ENCODE measurements around the gene BNC2.

BNC2 gene

DNA sequence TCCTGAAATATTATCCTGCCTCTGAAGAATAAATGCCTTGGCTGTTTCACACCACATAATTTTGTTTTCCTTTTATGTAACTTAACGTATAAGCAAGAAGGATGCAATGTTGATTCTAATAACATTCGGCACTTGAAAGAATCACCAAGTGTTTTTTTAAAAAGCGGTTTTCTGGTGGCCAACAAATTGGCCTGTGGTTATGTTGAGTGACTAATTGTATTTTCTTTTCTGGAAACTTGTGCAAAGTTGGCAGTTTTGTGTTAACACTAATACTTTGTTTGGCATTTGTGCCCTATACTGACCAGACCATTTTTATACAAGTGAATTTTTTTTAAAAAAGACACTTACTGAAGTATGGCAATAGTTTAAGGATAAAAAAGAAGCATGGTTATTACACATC lies 452.7 kb downstream of the BNC2 start:
- Histone ChIP-seq H3K27ac (ENCODE audit: low read depth, low read length) (no peak overlapping the region), H3K18ac (ENCODE audit: low read length) (no peak overlapping the region), H3K79me1 (ENCODE audit: low read length) (no peaks in the 10 kb centered on the region), H3K27me3 (ENCODE audit: insufficient read depth, low read length, poor library complexity) (no peaks in the 10 kb centered on the region), H4K5ac (ENCODE audit: low read length) (no peak overlapping the region), H3K79me2 (ENCODE audit: control insufficient read depth, insufficient read depth, low read length) (no peaks in the 10 kb centered on the region), H3K4me3 (ENCODE audit: low read length) (no peak overlapping the region), H3K56ac (ENCODE audit: low read length) (no peak overlapping the region), H3K4me2 (ENCODE audit: low read length) (no peak overlapping the region), H3K36me3 (ENCODE audit: control insufficient read depth, insufficient read depth, low read length) (no peaks in the 10 kb centered on the region), H4K8ac (ENCODE audit: low read depth, low read length) (no peak overlapping the region), H2BK5ac (ENCODE audit: low read length) (no peak overlapping the region), H3K4me1 (ENCODE audit: control insufficient read depth, low read depth, low read length) (no peaks in the 10 kb centered on the region), H3K4ac (ENCODE audit: low read depth, low read length) (no peak overlapping the region), H2AK5ac (ENCODE audit: low read length) (no peak overlapping the region), H3K9ac (ENCODE audit: low read length) (no peak overlapping the region), H2BK15ac (replicated peaks; ENCODE audit: low read depth) (no peak overlapping the region), H2BK120ac (ENCODE audit: low read depth, low read length) (no peak overlapping the region), H3K23ac (ENCODE audit: low read length) (no peak overlapping the region)
- WGBS (ENCODE audit: extremely low coverage, insufficient coverage, low lambda C conversion rate): no CpG with 5 or more reads among the region's 3 CpGs
- DNase-seq: no peak

DNA sequence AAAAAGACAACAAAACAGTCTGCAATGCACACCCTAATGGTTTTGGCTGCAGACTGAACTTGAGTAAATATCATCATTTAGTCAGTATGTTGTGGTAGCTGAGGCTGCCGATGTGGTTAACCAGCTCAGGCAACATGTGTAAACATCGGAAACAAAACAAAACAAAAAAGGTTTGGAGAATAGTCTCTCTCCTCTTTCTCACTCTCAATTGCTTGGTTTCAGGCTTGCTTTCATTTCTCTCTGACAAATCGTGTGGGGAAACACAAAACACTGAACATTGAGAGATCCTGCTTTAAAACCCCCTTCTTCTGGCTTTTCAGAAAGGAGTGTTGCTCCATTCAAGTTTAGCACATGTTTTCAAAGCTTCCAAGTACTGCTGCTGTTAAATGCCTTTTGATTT lies 453.3 kb downstream of the BNC2 start:
- Histone ChIP-seq H3K27me3 (ENCODE audit: insufficient read depth, low read length, poor library complexity) (no peaks in the 10 kb centered on the region), H3K56ac (ENCODE audit: low read length) (no peak overlapping the region), H2BK15ac (replicated peaks; ENCODE audit: low read depth) (no peak overlapping the region), H3K4me2 (ENCODE audit: low read length) (no peak overlapping the region), H3K79me2 (ENCODE audit: control insufficient read depth, insufficient read depth, low read length) (no peaks in the 10 kb centered on the region), H4K5ac (ENCODE audit: low read length) (no peak overlapping the region), H4K8ac (ENCODE audit: low read depth, low read length) (no peak overlapping the region), H3K23ac (ENCODE audit: low read length) (no peak overlapping the region), H3K4ac (ENCODE audit: low read depth, low read length) (no peak overlapping the region), H2AK5ac (ENCODE audit: low read length) (no peak overlapping the region), H3K18ac (ENCODE audit: low read length) (no peak overlapping the region), H2BK5ac (ENCODE audit: low read length) (no peak overlapping the region), H3K4me1 (ENCODE audit: control insufficient read depth, low read depth, low read length) (no peaks in the 10 kb centered on the region), H3K79me1 (ENCODE audit: low read length) (no peaks in the 10 kb centered on the region), H3K4me3 (ENCODE audit: low read length) (no peak overlapping the region), H3K27ac (ENCODE audit: low read depth, low read length) (no peak overlapping the region), H3K36me3 (ENCODE audit: control insufficient read depth, insufficient read depth, low read length) (no peaks in the 10 kb centered on the region), H3K9ac (ENCODE audit: low read length) (no peak overlapping the region), H2BK120ac (ENCODE audit: low read depth, low read length) (no peak overlapping the region)
- no CpG with 5 or more reads among the region's 3 CpGs for WGBS (ENCODE audit: extremely low coverage, insufficient coverage, low lambda C conversion rate)
- no peak for DNase-seq

DNA sequence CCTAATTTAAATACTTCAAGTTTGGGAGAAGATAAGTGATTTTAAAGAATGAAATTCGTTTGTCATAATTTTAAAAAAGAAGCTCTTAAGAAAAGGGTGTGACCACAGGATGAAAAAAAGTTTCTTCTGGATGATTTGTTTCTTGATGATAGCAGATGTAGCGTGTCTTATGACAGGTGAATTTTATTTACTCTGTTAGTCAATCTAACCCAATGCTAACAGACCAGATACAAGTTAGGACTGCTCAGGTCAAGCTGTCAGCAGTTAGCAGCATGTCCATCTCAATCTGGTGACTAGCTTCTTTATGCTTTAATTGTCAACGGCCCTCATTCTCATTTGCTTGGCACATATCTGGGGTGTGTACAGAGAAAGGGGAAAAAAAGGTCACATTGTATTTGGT lies 456.0 kb downstream of the BNC2 start:
- H3K4ac ChIP-seq (ENCODE audit: low read depth, low read length): no peak overlapping the region
- no peaks in the 10 kb centered on the region for H3K79me2 ChIP-seq (ENCODE audit: control insufficient read depth, insufficient read depth, low read length)
- no peaks in the 10 kb centered on the region for H3K27me3 ChIP-seq (ENCODE audit: insufficient read depth, low read length, poor library complexity)
- H3K79me1 ChIP-seq (ENCODE audit: low read length): no peaks in the 10 kb centered on the region
- H3K9ac ChIP-seq (ENCODE audit: low read length): no peak overlapping the region
- no peaks in the 10 kb centered on the region for H3K4me1 ChIP-seq (ENCODE audit: control insufficient read depth, low read depth, low read length)
- H3K27ac ChIP-seq (ENCODE audit: low read depth, low read length): no peak overlapping the region
- no peak overlapping the region for H2AK5ac ChIP-seq (ENCODE audit: low read length)
- H4K8ac ChIP-seq (ENCODE audit: low read depth, low read length): no peak overlapping the region
- no peak overlapping the region for H3K4me2 ChIP-seq (ENCODE audit: low read length)
- H2BK15ac ChIP-seq (replicated peaks; ENCODE audit: low read depth): no peak overlapping the region
- WGBS (ENCODE audit: extremely low coverage, insufficient coverage, low lambda C conversion rate): no CpG with 5 or more reads among the region's 3 CpGs
- H3K23ac ChIP-seq (ENCODE audit: low read length): no peak overlapping the region
- no peak overlapping the region for H3K18ac ChIP-seq (ENCODE audit: low read length)
- H2BK120ac ChIP-seq (ENCODE audit: low read depth, low read length): no peak overlapping the region
- no peak overlapping the region for H2BK5ac ChIP-seq (ENCODE audit: low read length)
- no peak overlapping the region for H3K56ac ChIP-seq (ENCODE audit: low read length)
- no peak overlapping the region for H3K4me3 ChIP-seq (ENCODE audit: low read length)
- no peaks in the 10 kb centered on the region for H3K36me3 ChIP-seq (ENCODE audit: control insufficient read depth, insufficient read depth, low read length)
- H4K5ac ChIP-seq (ENCODE audit: low read length): no peak overlapping the region
- no peak for DNase-seq

DNA sequence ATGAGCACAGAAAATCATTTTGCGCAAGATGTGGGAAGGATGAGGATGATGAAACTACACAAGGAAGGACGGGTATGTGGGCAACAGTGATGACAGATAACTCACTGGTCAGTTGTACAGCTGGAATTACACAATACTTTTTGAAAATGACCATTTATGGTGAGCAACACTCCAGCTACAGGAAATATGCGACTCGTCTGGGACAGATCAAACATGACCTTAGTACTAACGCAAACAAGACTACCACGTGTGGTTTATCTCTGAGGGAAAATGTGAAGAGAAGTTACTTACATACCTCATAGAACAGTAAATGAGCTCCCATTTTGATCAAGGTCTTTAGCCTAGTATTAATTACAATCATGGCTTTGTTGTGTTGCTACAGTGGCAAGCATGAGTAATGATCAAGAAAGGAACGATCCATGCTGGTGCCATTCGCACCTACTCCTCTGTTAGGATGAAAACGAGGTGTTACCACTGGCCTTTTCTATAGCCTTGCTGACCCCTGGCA lies 456.9 kb downstream of the BNC2 start:
- H3K27me3 ChIP-seq (ENCODE audit: insufficient read depth, low read length, poor library complexity): no peaks in the 10 kb centered on the region
- no peak overlapping the region for H2BK5ac ChIP-seq (ENCODE audit: low read length)
- DNase-seq: no peak
- no peak overlapping the region for H3K23ac ChIP-seq (ENCODE audit: low read length)
- no peaks in the 10 kb centered on the region for H3K79me2 ChIP-seq (ENCODE audit: control insufficient read depth, insufficient read depth, low read length)
- H3K56ac ChIP-seq (ENCODE audit: low read length): no peak overlapping the region
- H3K4ac ChIP-seq (ENCODE audit: low read depth, low read length): no peak overlapping the region
- H3K4me1 ChIP-seq (ENCODE audit: control insufficient read depth, low read depth, low read length): no peaks in the 10 kb centered on the region
- H2AK5ac ChIP-seq (ENCODE audit: low read length): no peak overlapping the region
- no peak overlapping the region for H3K18ac ChIP-seq (ENCODE audit: low read length)
- no peak overlapping the region for H2BK15ac ChIP-seq (replicated peaks; ENCODE audit: low read depth)
- no peaks in the 10 kb centered on the region for H3K36me3 ChIP-seq (ENCODE audit: control insufficient read depth, insufficient read depth, low read length)
- no CpG with 5 or more reads among the region's 9 CpGs for WGBS (ENCODE audit: extremely low coverage, insufficient coverage, low lambda C conversion rate)
- H4K5ac ChIP-seq (ENCODE audit: low read length): no peak overlapping the region
- no peak overlapping the region for H3K4me2 ChIP-seq (ENCODE audit: low read length)
- H3K27ac ChIP-seq (ENCODE audit: low read depth, low read length): no peak overlapping the region
- no peak overlapping the region for H2BK120ac ChIP-seq (ENCODE audit: low read depth, low read length)
- H3K9ac ChIP-seq (ENCODE audit: low read length): no peak overlapping the region
- H3K79me1 ChIP-seq (ENCODE audit: low read length): no peaks in the 10 kb centered on the region
- no peak overlapping the region for H4K8ac ChIP-seq (ENCODE audit: low read depth, low read length)
- no peak overlapping the region for H3K4me3 ChIP-seq (ENCODE audit: low read length)

DNA sequence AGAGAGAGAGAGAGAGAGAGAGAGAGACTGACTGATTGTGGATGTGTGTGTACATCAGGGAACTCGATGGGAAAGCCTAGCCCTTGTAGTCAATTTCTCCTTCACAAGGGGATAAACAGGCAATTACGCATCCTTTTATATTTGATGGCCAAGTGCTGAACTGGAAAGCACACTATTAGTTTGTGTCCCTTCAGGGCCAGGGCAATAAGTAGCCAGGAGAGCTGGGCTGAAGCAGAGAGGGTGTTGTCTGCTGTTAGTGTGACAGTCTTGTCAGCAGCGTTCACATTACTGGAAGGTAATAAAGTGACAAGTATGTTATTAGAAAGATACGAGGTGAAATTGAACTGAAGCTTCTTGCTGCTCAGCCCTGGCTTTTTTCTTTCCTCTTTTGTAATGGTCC lies 457.7 kb downstream of the BNC2 start:
- no peak overlapping the region for H3K18ac ChIP-seq (ENCODE audit: low read length)
- H3K79me2 ChIP-seq (ENCODE audit: control insufficient read depth, insufficient read depth, low read length): no peaks in the 10 kb centered on the region
- H3K4me1 ChIP-seq (ENCODE audit: control insufficient read depth, low read depth, low read length): no peaks in the 10 kb centered on the region
- H2BK120ac ChIP-seq (ENCODE audit: low read depth, low read length): no peak overlapping the region
- H2BK15ac ChIP-seq (replicated peaks; ENCODE audit: low read depth): no peak overlapping the region
- H3K56ac ChIP-seq (ENCODE audit: low read length): no peak overlapping the region
- no peaks in the 10 kb centered on the region for H3K36me3 ChIP-seq (ENCODE audit: control insufficient read depth, insufficient read depth, low read length)
- no peak overlapping the region for H3K4me3 ChIP-seq (ENCODE audit: low read length)
- no peak overlapping the region for H4K5ac ChIP-seq (ENCODE audit: low read length)
- H3K27me3 ChIP-seq (ENCODE audit: insufficient read depth, low read length, poor library complexity): no peaks in the 10 kb centered on the region
- no peak overlapping the region for H3K9ac ChIP-seq (ENCODE audit: low read length)
- no peak overlapping the region for H4K8ac ChIP-seq (ENCODE audit: low read depth, low read length)
- H2AK5ac ChIP-seq (ENCODE audit: low read length): no peak overlapping the region
- H3K4me2 ChIP-seq (ENCODE audit: low read length): no peak overlapping the region
- no peak overlapping the region for H3K27ac ChIP-seq (ENCODE audit: low read depth, low read length)
- no CpG with 5 or more reads among the region's 4 CpGs for WGBS (ENCODE audit: extremely low coverage, insufficient coverage, low lambda C conversion rate)
- no peak overlapping the region for H3K23ac ChIP-seq (ENCODE audit: low read length)
- H3K4ac ChIP-seq (ENCODE audit: low read depth, low read length): no peak overlapping the region
- no peak overlapping the region for H2BK5ac ChIP-seq (ENCODE audit: low read length)
- no peak for DNase-seq
- H3K79me1 ChIP-seq (ENCODE audit: low read length): no peaks in the 10 kb centered on the region

DNA sequence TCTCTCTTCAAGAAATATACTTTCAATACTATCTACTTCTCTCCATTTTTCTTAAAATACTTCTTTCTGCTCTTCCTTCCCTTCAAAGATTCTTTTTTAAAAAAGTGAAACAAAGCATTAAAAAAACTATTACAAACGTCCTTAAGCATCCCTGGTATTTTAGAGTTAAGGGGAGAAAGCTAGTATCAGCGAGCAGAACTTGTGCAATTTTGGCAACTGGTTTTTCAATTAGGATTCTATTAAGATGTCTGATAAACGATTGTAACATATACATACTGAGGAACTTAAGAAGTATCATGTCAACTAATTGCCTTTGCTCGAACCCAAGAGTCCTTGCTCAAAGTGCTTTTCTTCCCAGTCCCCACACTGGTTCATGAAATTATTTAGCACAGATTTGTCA lies 459.2 kb downstream of the BNC2 start:
- Histone ChIP-seq H3K4ac (ENCODE audit: low read depth, low read length) (no peak overlapping the region), H4K8ac (ENCODE audit: low read depth, low read length) (no peak overlapping the region), H2BK5ac (ENCODE audit: low read length) (no peak overlapping the region), H3K23ac (ENCODE audit: low read length) (no peak overlapping the region), H3K4me1 (ENCODE audit: control insufficient read depth, low read depth, low read length) (no peaks in the 10 kb centered on the region), H2BK120ac (ENCODE audit: low read depth, low read length) (no peak overlapping the region), H2BK15ac (replicated peaks; ENCODE audit: low read depth) (no peak overlapping the region), H3K4me2 (ENCODE audit: low read length) (no peak overlapping the region), H2AK5ac (ENCODE audit: low read length) (no peak overlapping the region), H3K9ac (ENCODE audit: low read length) (no peak overlapping the region), H3K79me1 (ENCODE audit: low read length) (no peaks in the 10 kb centered on the region), H3K79me2 (ENCODE audit: control insufficient read depth, insufficient read depth, low read length) (no peaks in the 10 kb centered on the region), H4K5ac (ENCODE audit: low read length) (no peak overlapping the region), H3K4me3 (ENCODE audit: low read length) (no peak overlapping the region), H3K56ac (ENCODE audit: low read length) (no peak overlapping the region), H3K18ac (ENCODE audit: low read length) (no peak overlapping the region), H3K27ac (ENCODE audit: low read depth, low read length) (no peak overlapping the region), H3K36me3 (ENCODE audit: control insufficient read depth, insufficient read depth, low read length) (no peaks in the 10 kb centered on the region), H3K27me3 (ENCODE audit: insufficient read depth, low read length, poor library complexity) (no peaks in the 10 kb centered on the region)
- no peak for DNase-seq
- WGBS (ENCODE audit: extremely low coverage, insufficient coverage, low lambda C conversion rate): no CpG with 5 or more reads among the region's 4 CpGs
